DOHH2 (cell line): Measurements from ENCODE around the gene C22orf42.

Source experiments
- CTCF ChIP-seq: fragments of 200-600 bp; sonication (generic); IDR thresholded peaks from one replicate; pipeline ENCODE4 v1.5.1; 2014; ENCODE audit warnings: antibody characterized with exemption, mild to moderate bottlenecking, low read depth, low read length; ENCODE audit not compliant: poor library complexity, severe bottlenecking
- EZH2phosphoT487 ChIP-seq: fragments of 200-600 bp; sonication (generic); IDR thresholded peaks from 2 replicates; pipeline ENCODE4 v1.6.1; 2017; ENCODE audit warnings: borderline replicate concordance, mild to moderate bottlenecking, antibody characterized with exemption, low read length, moderate library complexity, mixed read lengths

- TF ChIP-seq CTCF (no peak), EZH2phosphoT487 (no peak)
These were observed 6.6 kb upstream of the C22orf42 start for GRCh38 chr22:32165681-32166080.
